ENCODE data around the gene CFAP221.

The CFAP221 gene

GRCh38 chr2:119637371-119637770 is 93.1 kb downstream of the CFAP221 start:
- no peaks in the 10 kb centered on the region for H3K36me3 Mint-ChIP-seq (ENCODE audit: low read depth)
- no peak for DNase-seq
- H3K4me3 Mint-ChIP-seq, result no peak overlapping the region
- H3K27ac Mint-ChIP-seq, result no peak overlapping the region
- H3K9me3 Mint-ChIP-seq, result no peaks in the 10 kb centered on the region
- H3K27me3 Mint-ChIP-seq, result peaks cover 4% of the 10 kb centered on the region
- peaks cover 3% of the 10 kb centered on the region for H3K4me1 Mint-ChIP-seq (ENCODE audit: low read depth)

- Mint-ChIP-seq H3K4me1 (ENCODE audit: low read depth) (peaks cover 3% of the 10 kb centered on the region), H3K9me3 (no peaks in the 10 kb centered on the region), H3K36me3 (ENCODE audit: low read depth) (no peaks in the 10 kb centered on the region), H3K27me3 (peaks cover 3% of the 10 kb centered on the region), H3K27ac (no peak overlapping the region), H3K4me3 (no peak overlapping the region)
- no peak for DNase-seq
These were observed 94.0 kb downstream of the CFAP221 start for GRCh38 chr2:119638246-119638645.

GRCh38 chr2:119638685-119639554 is 94.7 kb downstream of the CFAP221 start:
- H3K9me3 Mint-ChIP-seq, result no peaks in the 10 kb centered on the region
- no peak overlapping the region for H3K4me3 Mint-ChIP-seq
- H3K27ac Mint-ChIP-seq, result no peak overlapping the region
- no peak for DNase-seq
- peaks cover 3% of the 10 kb centered on the region for H3K27me3 Mint-ChIP-seq
- peaks cover 3% of the 10 kb centered on the region for H3K4me1 Mint-ChIP-seq (ENCODE audit: low read depth)
- H3K36me3 Mint-ChIP-seq (ENCODE audit: low read depth), result no peaks in the 10 kb centered on the region

- no peaks in the 10 kb centered on the region for H3K9me3 Mint-ChIP-seq
- peaks cover 3% of the 10 kb centered on the region for H3K4me1 Mint-ChIP-seq (ENCODE audit: low read depth)
- H3K4me3 Mint-ChIP-seq, result no peak overlapping the region
- no peak overlapping the region for H3K27ac Mint-ChIP-seq
- peaks cover 3% of the 10 kb centered on the region for H3K27me3 Mint-ChIP-seq
- DNase-seq, result peak; percentile 84
- H3K36me3 Mint-ChIP-seq (ENCODE audit: low read depth), result no peaks in the 10 kb centered on the region
These were observed 97.5 kb downstream of the CFAP221 start for GRCh38 chr2:119641562-119642258.

GRCh38 chr2:119644186-119644585 is 99.9 kb downstream of the CFAP221 start:
- Mint-ChIP-seq H3K4me1 (ENCODE audit: low read depth) (peaks cover 3% of the 10 kb centered on the region), H3K36me3 (ENCODE audit: low read depth) (no peaks in the 10 kb centered on the region), H3K27ac (no peak overlapping the region), H3K27me3 (peaks cover 7% of the 10 kb centered on the region), H3K4me3 (no peak overlapping the region), H3K9me3 (no peaks in the 10 kb centered on the region)
- no peak for DNase-seq

- no peak overlapping the region for H3K27ac Mint-ChIP-seq
- no peak for DNase-seq
- H3K36me3 Mint-ChIP-seq (ENCODE audit: low read depth), result no peaks in the 10 kb centered on the region
- no peaks in the 10 kb centered on the region for H3K9me3 Mint-ChIP-seq
- H3K4me3 Mint-ChIP-seq, result no peak overlapping the region
- peaks cover 9% of the 10 kb centered on the region for H3K27me3 Mint-ChIP-seq
- H3K4me1 Mint-ChIP-seq (ENCODE audit: low read depth), result peaks cover 3% of the 10 kb centered on the region
These were observed 101.1 kb downstream of the CFAP221 start for GRCh38 chr2:119645173-119645855.

- Mint-ChIP-seq H3K4me1 (ENCODE audit: low read depth) (peaks cover 3% of the 10 kb centered on the region), H3K27me3 (peaks cover 9% of the 10 kb centered on the region), H3K4me3 (no peak overlapping the region), H3K9me3 (no peaks in the 10 kb centered on the region), H3K27ac (no peak overlapping the region), H3K36me3 (ENCODE audit: low read depth) (no peaks in the 10 kb centered on the region)
- DNase-seq, result no peak
These were observed 101.9 kb downstream of the CFAP221 start for GRCh38 chr2:119646149-119646548.

GRCh38 chr2:119647440-119648169 is 103.4 kb downstream of the CFAP221 start:
- no peak overlapping the region for H3K27ac Mint-ChIP-seq
- no peak overlapping the region for H3K4me3 Mint-ChIP-seq
- DNase-seq, result no peak
- no peaks in the 10 kb centered on the region for H3K36me3 Mint-ChIP-seq (ENCODE audit: low read depth)
- no peaks in the 10 kb centered on the region for H3K4me1 Mint-ChIP-seq (ENCODE audit: low read depth)
- H3K27me3 Mint-ChIP-seq, result peaks cover 9% of the 10 kb centered on the region
- H3K9me3 Mint-ChIP-seq, result no peaks in the 10 kb centered on the region

GRCh38 chr2:119649364-119649917 is 105.2 kb downstream of the CFAP221 start:
- Mint-ChIP-seq H3K9me3 (no peaks in the 10 kb centered on the region), H3K4me1 (ENCODE audit: low read depth) (no peaks in the 10 kb centered on the region), H3K27me3 (peaks cover 9% of the 10 kb centered on the region), H3K4me3 (no peak overlapping the region), H3K27ac (no peak overlapping the region), H3K36me3 (ENCODE audit: low read depth) (no peaks in the 10 kb centered on the region)
- no peak for DNase-seq

- H3K27me3 Mint-ChIP-seq, result peaks cover 12% of the 10 kb centered on the region
These were observed 106.0 kb downstream of the CFAP221 start for GRCh38 chr2:119650206-119650605.

GRCh38 chr2:119650846-119651370 is 106.7 kb downstream of the CFAP221 start:
- H3K27ac Mint-ChIP-seq, result no peak overlapping the region
- no peaks in the 10 kb centered on the region for H3K4me1 Mint-ChIP-seq (ENCODE audit: low read depth)
- peaks cover 12% of the 10 kb centered on the region for H3K27me3 Mint-ChIP-seq
- no peak overlapping the region for H3K4me3 Mint-ChIP-seq
- H3K36me3 Mint-ChIP-seq (ENCODE audit: low read depth), result no peaks in the 10 kb centered on the region
- no peaks in the 10 kb centered on the region for H3K9me3 Mint-ChIP-seq
- no peak for DNase-seq

More at GRCh38 chr2:119650206-119650605, 106.0 kb downstream of the CFAP221 start:
- no peak for DNase-seq
- H3K36me3 Mint-ChIP-seq (ENCODE audit: low read depth), result no peaks in the 10 kb centered on the region
- H3K4me3 Mint-ChIP-seq, result no peak overlapping the region
- no peaks in the 10 kb centered on the region for H3K4me1 Mint-ChIP-seq (ENCODE audit: low read depth)
- H3K27ac Mint-ChIP-seq, result no peak overlapping the region
- H3K9me3 Mint-ChIP-seq, result no peaks in the 10 kb centered on the region

GRCh38 chr2:119657466-119658145 is 113.4 kb downstream of the CFAP221 start:
- Mint-ChIP-seq H3K27me3 (peaks cover 3% of the 10 kb centered on the region), H3K4me3 (no peak overlapping the region), H3K4me1 (ENCODE audit: low read depth) (peaks cover 2% of the 10 kb centered on the region), H3K9me3 (no peaks in the 10 kb centered on the region), H3K27ac (no peak overlapping the region), H3K36me3 (ENCODE audit: low read depth) (no peaks in the 10 kb centered on the region)
- DNase-seq, result no peak

GRCh38 chr2:119659601-119660342 is 115.5 kb downstream of the CFAP221 start:
- no peak overlapping the region for H3K4me3 Mint-ChIP-seq
- H3K4me1 Mint-ChIP-seq (ENCODE audit: low read depth), result peaks cover 2% of the 10 kb centered on the region
- peaks cover 6% of the 10 kb centered on the region for H3K27me3 Mint-ChIP-seq
- H3K27ac Mint-ChIP-seq, result no peak overlapping the region
- peak; percentile 52 for DNase-seq
- H3K36me3 Mint-ChIP-seq (ENCODE audit: low read depth), result no peaks in the 10 kb centered on the region
- no peaks in the 10 kb centered on the region for H3K9me3 Mint-ChIP-seq

All from activated T-cell treated with anti-CD3 and anti-CD28 coated beads, Interleukin-2, amount 50 U/mL, for 24 hours (primary cell).